ENCODE results near the gene KIF11. TPM values are rescaled to one million over a fixed set of nuclear protein-coding genes. Genes with fewer than 3 reads are reported as not detected.

The KIF11 gene
- total and polyA plus RNA-seq, 2 of the 13 experiments (the other 11 are each of a cell fraction or from before 2014, with no cell fraction given) = 8.7 to 38.4 TPM

GRCh38 chr10:92573798-92574547, 19.0 kb upstream of the KIF11 start, which contains the start of gene IDE (continued):
- TF ChIP-seq CCDC6 (CRISPR knock-in tag; IDR thresholded peaks at IDR 0.05) = no peak; the same call in none of the 2 replicates
- TF ChIP-seq NFKB2 (CRISPR knock-in tag; IDR thresholded peaks at IDR 0.05; ENCODE audit: borderline replicate concordance) = peak; percentile 57; the same call in 1 of the 2 replicates
- TF ChIP-seq ZHX2 (IDR thresholded peaks at IDR 0.05; ENCODE audit: low read depth) = peak; percentile 16; the same call in 1 of the 2 replicates
- TF ChIP-seq ZHX2 (CRISPR knock-in tag; IDR thresholded peaks at IDR 0.05; ENCODE audit: borderline replicate concordance) = no peak
- no peak for TF ChIP-seq ZBTB37 (CRISPR knock-in tag; IDR thresholded peaks at IDR 0.05)
- peak; percentile 96; the same call in 1 of the 2 replicates for TF ChIP-seq HNF1B (CRISPR knock-in tag; IDR thresholded peaks at IDR 0.05)
- TF ChIP-seq ZNF430 (CRISPR knock-in tag; IDR thresholded peaks at IDR 0.05) = 0 out of 2 replicates have a peak, but pooled peaks have one; percentile 78
- TF ChIP-seq TFDP1 (CRISPR knock-in tag; IDR thresholded peaks at IDR 0.05; ENCODE audit: borderline replicate concordance) = 0 out of 2 replicates have a peak, but pooled peaks have one; percentile 50
- peak; percentile 61 for TF ChIP-seq ZNF768 (CRISPR knock-in tag; IDR thresholded peaks at IDR 0.05)
- TF ChIP-seq MTA1 (CRISPR knock-in tag; IDR thresholded peaks at IDR 0.05; ENCODE audit: borderline replicate concordance) = peak; percentile 75; the same call in 1 of the 2 replicates
- peak; percentile 61 for TF ChIP-seq DRAP1 (CRISPR knock-in tag; IDR thresholded peaks at IDR 0.05)
- TF ChIP-seq BRCA1 (CRISPR knock-in tag; IDR thresholded peaks at IDR 0.05) = peak; percentile 94
- TF ChIP-seq ZNF468 (CRISPR knock-in tag; IDR thresholded peaks at IDR 0.05) = no peak
- TF ChIP-seq SIN3B (IDR thresholded peaks at IDR 0.05; ENCODE audit: low read length) = no peak
- TF ChIP-seq ARNT2 (CRISPR knock-in tag; IDR thresholded peaks at IDR 0.05; ENCODE audit: low read depth) = peak; percentile 69
- TF ChIP-seq TRIM22 (IDR thresholded peaks at IDR 0.05) = no peak
- peak; percentile 74; the same call in 1 of the 2 replicates for TF ChIP-seq ZNF44 (CRISPR knock-in tag; IDR thresholded peaks at IDR 0.05)

All from HepG2 (cell line).